ENCODE data around the gene UBASH3B.

UBASH3B gene

GRCh38 chr11:122647736-122648275, 7.7 kb upstream of the UBASH3B start:
- no peak for DNase-seq (ENCODE audit: low read depth)

- DNase-seq (ENCODE audit: low read depth): no peak
Observed at GRCh38 chr11:122649116-122649515, 6.4 kb upstream of the UBASH3B start.

- no peak for DNase-seq (ENCODE audit: low read depth)
Observed at GRCh38 chr11:122650619-122651018, 4.9 kb upstream of the UBASH3B start.

GRCh38 chr11:122652495-122652894, 3.0 kb upstream of the UBASH3B start:
- no peak for DNase-seq (ENCODE audit: low read depth)

GRCh38 chr11:122653916-122654585, 1.5 kb upstream of the UBASH3B start:
- DNase-seq (ENCODE audit: low read depth): no peak

- DNase-seq (ENCODE audit: low read depth): peak; percentile 18
Observed at GRCh38 chr11:122656073-122656630, 630 bp downstream of the UBASH3B start.

GRCh38 chr11:122656631-122657101, 1.1 kb downstream of the UBASH3B start:
- peak; percentile 6 for DNase-seq (ENCODE audit: low read depth)

GRCh38 chr11:122659676-122660554, 4.4 kb downstream of the UBASH3B start:
- DNase-seq (ENCODE audit: low read depth): no peak

- DNase-seq (ENCODE audit: low read depth): no peak
Observed at GRCh38 chr11:122661182-122661945, 5.8 kb downstream of the UBASH3B start.

GRCh38 chr11:122663056-122663740, 7.7 kb downstream of the UBASH3B start:
- no peak for DNase-seq (ENCODE audit: low read depth)

GRCh38 chr11:122663764-122664163, 8.2 kb downstream of the UBASH3B start:
- no peak for DNase-seq (ENCODE audit: low read depth)

GRCh38 chr11:122664188-122664587, 8.7 kb downstream of the UBASH3B start:
- DNase-seq (ENCODE audit: low read depth): no peak

GRCh38 chr11:122665861-122666260, 10.3 kb downstream of the UBASH3B start:
- DNase-seq (ENCODE audit: low read depth): no peak

- DNase-seq (ENCODE audit: low read depth): no peak
Observed at GRCh38 chr11:122666743-122667142, 11.2 kb downstream of the UBASH3B start.

- DNase-seq (ENCODE audit: low read depth): no peak
Observed at GRCh38 chr11:122668562-122669090, 13.1 kb downstream of the UBASH3B start.

GRCh38 chr11:122670131-122670530, 14.6 kb downstream of the UBASH3B start:
- DNase-seq (ENCODE audit: low read depth): no peak

GRCh38 chr11:122671400-122671891, 15.9 kb downstream of the UBASH3B start:
- no peak for DNase-seq (ENCODE audit: low read depth)

- no peak for DNase-seq (ENCODE audit: low read depth)
Observed at GRCh38 chr11:122672892-122673291, 17.4 kb downstream of the UBASH3B start.

GRCh38 chr11:122673701-122674100, 18.2 kb downstream of the UBASH3B start:
- no peak for DNase-seq (ENCODE audit: low read depth)

- DNase-seq (ENCODE audit: low read depth): no peak
Observed at GRCh38 chr11:122676638-122677037, 21.1 kb downstream of the UBASH3B start.

GRCh38 chr11:122677256-122677655, 21.7 kb downstream of the UBASH3B start:
- no peak for DNase-seq (ENCODE audit: low read depth)

All from activated T-helper 1 cell treated with Interleukin-2 at 50 U/mL for 16 hours (primary cell).